Measurements from ENCODE around the gene TH. TPM values are rescaled to one million over a fixed set of nuclear protein-coding genes. Genes with fewer than 3 reads are reported as not detected.

The TH gene
- total RNA-seq, 1 experiment from 2014 or later = not detected

DNA sequence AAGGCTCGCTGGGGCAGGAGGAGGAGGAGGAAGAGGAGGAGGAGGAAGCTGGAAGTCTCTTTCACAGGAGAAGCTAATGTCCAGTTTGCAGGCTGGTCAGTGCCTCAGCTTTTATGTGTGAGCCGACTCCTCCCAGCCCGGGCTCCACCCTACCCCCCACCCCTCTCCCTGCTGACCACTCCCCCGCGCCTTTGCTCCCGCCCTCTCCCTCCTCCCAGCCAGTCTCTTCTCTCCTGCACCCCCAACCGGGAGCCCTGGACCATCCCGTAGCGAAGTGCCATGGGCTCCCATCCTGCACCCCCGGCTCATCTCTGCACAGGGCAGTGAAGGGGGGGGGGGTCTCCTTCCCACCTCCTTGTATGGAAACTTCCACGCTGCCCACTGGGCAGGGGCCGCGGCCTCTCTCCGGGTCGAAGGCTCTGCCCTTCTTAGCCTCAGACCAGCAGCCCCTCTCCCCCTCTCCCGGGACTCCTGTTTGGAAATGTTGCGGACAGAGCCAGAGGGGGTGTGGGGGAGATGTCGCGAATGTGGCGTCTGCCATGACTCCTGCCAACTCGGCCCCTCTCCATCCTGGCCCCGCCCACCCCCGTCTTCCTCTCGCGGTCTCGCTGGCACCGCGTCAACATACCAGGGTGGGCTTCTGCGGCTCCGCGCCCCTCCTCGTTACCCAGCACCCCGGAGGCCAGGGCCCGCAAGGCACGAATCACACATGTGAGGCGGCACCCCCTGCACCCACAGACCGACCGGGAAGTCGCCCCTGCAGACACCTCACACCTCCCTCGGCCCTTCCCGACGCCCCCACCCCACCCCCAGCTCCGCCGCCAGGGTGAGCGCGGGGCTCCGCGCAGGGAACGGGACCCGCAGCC lies 34.2 kb downstream of the TH start:
- CTCF ChIA-PET = interaction anchor here (0.6 to 2.9 kb wide), 16 partner anchors 13 to 542 kb away, joined by 3 to 28 read pairs (median 4); no protein-coding TSS in a partner anchor
- Histone ChIP-seq H3K9me3 (no peaks in the 10 kb centered on the region), H3K4me1 (peaks cover 19% of the 10 kb centered on the region), H3K27me3 (replicated peaks; ENCODE audit: control insufficient read depth, insufficient read depth, low read length) (no peaks in the 10 kb centered on the region; the same call in 1 of the 2 replicates), H3K4me3 (ENCODE audit: low read depth, low read length) (peak overlapping the region; percentile 78), H3K36me3 (ENCODE audit: control insufficient read depth, insufficient read depth, low read length) (peaks cover 4% of the 10 kb centered on the region)
- DNase-seq = peak; percentile 91 to 94
- POLR2A ChIA-PET = interaction anchor here (0.6 to 1.3 kb wide), 5 partner anchors 14 to 239 kb away, joined by 3 to 5 read pairs (median 5); partner anchors contain the start of gene CD81
- peaks cover 18% of the 10 kb centered on the region for H3K4me1 Mint-ChIP-seq (ENCODE audit: low read depth, unreplicated experiment)
- intact Hi-C loops (cut with micrococcal nuclease; ENCODE audit: unreplicated experiment) = no loop called here
- H3K27me3 Mint-ChIP-seq (ENCODE audit: insufficient read depth, unreplicated experiment) = peaks cover 15% of the 10 kb centered on the region
- peak overlapping the region; percentile 84 for H3K4me3 Mint-ChIP-seq (ENCODE audit: unreplicated experiment)
- H3K36me3 Mint-ChIP-seq (ENCODE audit: insufficient read depth, unreplicated experiment) = peaks cover 59% of the 10 kb centered on the region
- H3K27ac Mint-ChIP-seq (ENCODE audit: unreplicated experiment) = peak overlapping the region; percentile 30
- no peaks in the 10 kb centered on the region for H3K9me3 Mint-ChIP-seq (ENCODE audit: unreplicated experiment)
- BruUV-seq (replicated peaks) = no TSS peak
- TF ChIP-seq, protein P1, sequence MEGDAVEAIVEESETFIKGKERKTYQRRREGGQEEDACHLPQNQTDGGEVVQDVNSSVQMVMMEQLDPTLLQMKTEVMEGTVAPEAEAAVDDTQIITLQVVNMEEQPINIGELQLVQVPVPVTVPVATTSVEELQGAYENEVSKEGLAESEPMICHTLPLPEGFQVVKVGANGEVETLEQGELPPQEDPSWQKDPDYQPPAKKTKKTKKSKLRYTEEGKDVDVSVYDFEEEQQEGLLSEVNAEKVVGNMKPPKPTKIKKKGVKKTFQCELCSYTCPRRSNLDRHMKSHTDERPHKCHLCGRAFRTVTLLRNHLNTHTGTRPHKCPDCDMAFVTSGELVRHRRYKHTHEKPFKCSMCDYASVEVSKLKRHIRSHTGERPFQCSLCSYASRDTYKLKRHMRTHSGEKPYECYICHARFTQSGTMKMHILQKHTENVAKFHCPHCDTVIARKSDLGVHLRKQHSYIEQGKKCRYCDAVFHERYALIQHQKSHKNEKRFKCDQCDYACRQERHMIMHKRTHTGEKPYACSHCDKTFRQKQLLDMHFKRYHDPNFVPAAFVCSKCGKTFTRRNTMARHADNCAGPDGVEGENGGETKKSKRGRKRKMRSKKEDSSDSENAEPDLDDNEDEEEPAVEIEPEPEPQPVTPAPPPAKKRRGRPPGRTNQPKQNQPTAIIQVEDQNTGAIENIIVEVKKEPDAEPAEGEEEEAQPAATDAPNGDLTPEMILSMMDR (IDR thresholded peaks at IDR 0.05; ENCODE audit: insufficient read depth in 1 of 2, low read depth in 1 of 2, low read length in 1 of 2, severe bottlenecking in 1 of 2, unreplicated experiment in 1 of 2) = peak in 1 of 2 experiments; percentile 0

- peak overlapping the region; percentile 84 for H3K4me3 Mint-ChIP-seq (ENCODE audit: unreplicated experiment)
- no peaks in the 10 kb centered on the region; the same call in 1 of the 2 replicates for H3K27me3 ChIP-seq (replicated peaks; ENCODE audit: control insufficient read depth, insufficient read depth, low read length)
- POLR2A ChIA-PET = interaction anchor here (0.6 to 1.3 kb wide), 6 partner anchors 14 to 240 kb away, joined by 3 to 8 read pairs (median 5); partner anchors contain the start of gene CD81
- CTCF ChIA-PET = interaction anchor here (0.6 to 1.9 kb wide), 11 partner anchors 14 to 541 kb away, joined by 3 to 28 read pairs (median 4); no protein-coding TSS in a partner anchor
- intact Hi-C loops (cut with micrococcal nuclease; ENCODE audit: unreplicated experiment) = no loop called here
- TF ChIP-seq, protein P1 (IDR thresholded peaks at IDR 0.05; ENCODE audit: insufficient read depth in 1 of 2, low read depth in 1 of 2, low read length in 1 of 2, severe bottlenecking in 1 of 2, unreplicated experiment in 1 of 2) = no peak
- H3K4me1 ChIP-seq = peaks cover 19% of the 10 kb centered on the region
- H3K4me1 Mint-ChIP-seq (ENCODE audit: low read depth, unreplicated experiment) = peaks cover 17% of the 10 kb centered on the region
- BruUV-seq (replicated peaks) = no TSS peak
- H3K27ac Mint-ChIP-seq (ENCODE audit: unreplicated experiment) = peak overlapping the region; percentile 30
- DNase-seq = no peak
- peaks cover 11% of the 10 kb centered on the region for H3K27me3 Mint-ChIP-seq (ENCODE audit: insufficient read depth, unreplicated experiment)
- H3K9me3 ChIP-seq = no peaks in the 10 kb centered on the region
- peaks cover 4% of the 10 kb centered on the region for H3K36me3 ChIP-seq (ENCODE audit: control insufficient read depth, insufficient read depth, low read length)
- H3K4me3 ChIP-seq (ENCODE audit: low read depth, low read length) = peak overlapping the region; percentile 78
- no peaks in the 10 kb centered on the region for H3K9me3 Mint-ChIP-seq (ENCODE audit: unreplicated experiment)
- peaks cover 65% of the 10 kb centered on the region for H3K36me3 Mint-ChIP-seq (ENCODE audit: insufficient read depth, unreplicated experiment)
These were observed 34.7 kb downstream of the TH start for GRCh38 chr11:2136952-2137201.

- Mint-ChIP-seq H3K4me1 (ENCODE audit: low read depth, unreplicated experiment) (peaks cover 22% of the 10 kb centered on the region), H3K36me3 (ENCODE audit: insufficient read depth, unreplicated experiment) (peaks cover 70% of the 10 kb centered on the region), H3K27ac (ENCODE audit: unreplicated experiment) (peak overlapping the region; percentile 30), H3K4me3 (ENCODE audit: unreplicated experiment) (peak overlapping the region; percentile 84), H3K9me3 (ENCODE audit: unreplicated experiment) (no peaks in the 10 kb centered on the region), H3K27me3 (ENCODE audit: insufficient read depth, unreplicated experiment) (peaks cover 8% of the 10 kb centered on the region)
- POLR2A ChIA-PET = interaction anchor here (0.6 to 1.3 kb wide), 6 partner anchors 13 to 240 kb away, joined by 3 to 8 read pairs (median 5); partner anchors contain the start of gene CD81
- H3K9me3 ChIP-seq = no peaks in the 10 kb centered on the region
- TF ChIP-seq, protein P1 (IDR thresholded peaks at IDR 0.05; ENCODE audit: insufficient read depth in 1 of 2, low read depth in 1 of 2, low read length in 1 of 2, severe bottlenecking in 1 of 2, unreplicated experiment in 1 of 2) = no peak
- H3K4me1 ChIP-seq = peaks cover 19% of the 10 kb centered on the region
- DNase-seq = peak; percentile 9 to 56
- intact Hi-C loops (cut with micrococcal nuclease; ENCODE audit: unreplicated experiment) = no loop called here
- CTCF ChIA-PET = interaction anchor here (0.6 to 1.9 kb wide), 10 partner anchors 15 to 541 kb away, joined by 3 to 28 read pairs (median 4); no protein-coding TSS in a partner anchor
- peaks cover 8% of the 10 kb centered on the region for H3K36me3 ChIP-seq (ENCODE audit: control insufficient read depth, insufficient read depth, low read length)
- BruUV-seq (replicated peaks) = no TSS peak
- H3K4me3 ChIP-seq (ENCODE audit: low read depth, low read length) = peak overlapping the region; percentile 78
- no peaks in the 10 kb centered on the region; the same call in 1 of the 2 replicates for H3K27me3 ChIP-seq (replicated peaks; ENCODE audit: control insufficient read depth, insufficient read depth, low read length)
These were observed 35.2 kb downstream of the TH start for GRCh38 chr11:2136209-2136951.
